ENCODE data around the gene SRRT.

The SRRT gene

GRCh38 chr7:100882785-100883526, 8.1 kb downstream of the SRRT start:
- DNase-seq, result no peak

GRCh38 chr7:100884736-100885439, 10.0 kb downstream of the SRRT start:
- DNase-seq, result no peak

GRCh38 chr7:100885440-100886141, 10.7 kb downstream of the SRRT start:
- no peak for DNase-seq

GRCh38 chr7:100886142-100886935, 11.4 kb downstream of the SRRT start:
- no peak for DNase-seq

- DNase-seq, result no peak
Measured at GRCh38 chr7:100886936-100887515, 12.1 kb downstream of the SRRT start.

GRCh38 chr7:100887516-100888290, 12.8 kb downstream of the SRRT start:
- DNase-seq, result peak; percentile 57

- DNase-seq, result no peak
Measured at GRCh38 chr7:100888291-100888987, 13.5 kb downstream of the SRRT start.

GRCh38 chr7:100888988-100889750, 14.3 kb downstream of the SRRT start, which contains the start of gene UFSP1:
UFSP1 (minus strand) TSS chr7:100889715; CDS start chr7:100889271, 444 bp downstream.
- no peak for DNase-seq

GRCh38 chr7:100890653-100891567, 16.0 kb downstream of the SRRT start:
- DNase-seq, result no peak

GRCh38 chr7:100891568-100892247, 16.8 kb downstream of the SRRT start:
- DNase-seq, result no peak

GRCh38 chr7:100892364-100893317, 17.7 kb downstream of the SRRT start:
- no peak for DNase-seq

- no peak for DNase-seq
Measured at GRCh38 chr7:100893318-100893895, 18.5 kb downstream of the SRRT start.

- no peak for DNase-seq
Measured at GRCh38 chr7:100893910-100894721, 19.2 kb downstream of the SRRT start.

GRCh38 chr7:100894860-100895700, 20.2 kb downstream of the SRRT start:
- peak; percentile 33 for DNase-seq

GRCh38 chr7:100895701-100895955, 20.7 kb downstream of the SRRT start, which contains the start of gene ACHE:
ACHE (minus strand) TSS chr7:100895888; CDS start chr7:100894232, 1,656 bp downstream.
- no peak for DNase-seq

All from activated effector memory CD4-positive, alpha-beta T cell treated with Interleukin-2 at 50 U/mL for 16 hours (primary cell).